Fibroblast of lung (primary cell): Measurements from ENCODE around the gene MOXD1. TPM values are rescaled to one million over a fixed set of nuclear protein-coding genes. Genes with fewer than 3 reads are reported as not detected.

Source experiments
- DNase-seq, 2 donors: peaks; one replicate each; pipeline versions ENCODE4 v3.0.0 to v3.0.0-alpha.2; 2010; ENCODE audit warnings: low read depth in 2 of 2
- H2AFZ ChIP-seq: 2 replicates; pipeline ENCODE4 v1.5.1; 2012; ENCODE audit warnings: low read length, control low read depth, inconsistent platforms
- H3K27ac ChIP-seq: 2 replicates; pipeline ENCODE4 v1.5.1; 2011; ENCODE audit warnings: low read length, control low read depth; ENCODE audit not compliant: insufficient read depth
- H3K27me3 ChIP-seq: 2 replicates; pipeline ENCODE4 v1.5.1; 2011; ENCODE audit warnings: mild to moderate bottlenecking, low read length; ENCODE audit not compliant: control insufficient read depth, insufficient read depth
- H3K36me3 ChIP-seq: 2 replicates; pipeline ENCODE4 v1.5.1; 2011; ENCODE audit warnings: low read length; ENCODE audit not compliant: control insufficient read depth, insufficient read depth
- H3K4me1 ChIP-seq: 2 replicates; pipeline ENCODE4 v1.5.1; 2011; ENCODE audit warnings: low read length; ENCODE audit not compliant: control insufficient read depth, insufficient read depth; ENCODE audit errors: extremely low read depth
- H3K4me2 ChIP-seq: 2 replicates; pipeline ENCODE4 v1.5.1; 2011; ENCODE audit warnings: low read length, control low read depth; ENCODE audit not compliant: insufficient read depth; ENCODE audit errors: extremely low read depth
- H3K4me3 ChIP-seq, 4 experiments: fragments of 200-600 bp in 1 of 4; sonication (generic) in 1 of 4; replicated peaks in 1 of 4; 2 replicates each; pipeline ENCODE4 v1.5.1; 2011 to 2016; ENCODE audit warnings: low read length in 4 of 4, low read depth in 3 of 4, mild to moderate bottlenecking in 3 of 4, control low read depth in 2 of 4, inconsistent platforms in 1 of 4, mixed read lengths in 1 of 4; ENCODE audit not compliant: insufficient read depth in 1 of 4; ENCODE audit errors: control extremely low read depth in 1 of 4
- H3K79me2 ChIP-seq: 2 replicates; pipeline ENCODE4 v1.5.1; 2012; ENCODE audit warnings: mild to moderate bottlenecking, low read length, inconsistent platforms; ENCODE audit not compliant: control insufficient read depth, insufficient read depth
- H3K9ac ChIP-seq: 2 replicates; pipeline ENCODE4 v1.5.1; 2011; ENCODE audit warnings: mild to moderate bottlenecking, low read length, control low read depth; ENCODE audit not compliant: insufficient read depth
- H3K9me3 ChIP-seq: 2 replicates; pipeline ENCODE4 v1.5.1; 2012; ENCODE audit warnings: low read depth, low read length; ENCODE audit not compliant: control insufficient read depth, insufficient read depth
- H4K20me1 ChIP-seq: 2 replicates; pipeline ENCODE4 v1.5.1; 2011; ENCODE audit warnings: low read length; ENCODE audit not compliant: control insufficient read depth, insufficient read depth; ENCODE audit errors: extremely low read depth
- EZH2 ChIP-seq: IDR thresholded peaks from 2 replicates; pipeline ENCODE4 v1.5.1; 2012; ENCODE audit warnings: low read length, control low read depth, mild to moderate bottlenecking; ENCODE audit errors: missing control alignments
- polyA plus RNA-seq, 2 donors: library from polyadenylated mRNA; depleted of rRNA in 1 of 2; stranded (reverse) in 1 of 2; unstranded in 1 of 2; fragments of >200 nt; gene quantifications; 2 replicates each; pipeline ENCODE4 v1.2.1, GENCODE V29; 2011 to 2012; ENCODE audit warnings: missing spikeins in 1 of 2
- total RNA-seq: library from RNA; depleted of rRNA; stranded (reverse); fragments of >200 nt; gene quantifications from 2 replicates; pipeline ENCODE4 v1.2.1, GENCODE V29; 2014
- TF ChIP-seq, protein P1 (sequence below), 2 donors: IDR thresholded peaks in 1 of 2; conservative IDR thresholded peaks in 1 of 2; 1 replicate in 1 of 2; 2 replicates in 1 of 2; pipeline ENCODE4 v1.5.1; 2011 to 2012; ENCODE audit warnings: low read length in 2 of 2, control low read depth in 1 of 2, inconsistent platforms in 1 of 2, low read depth in 1 of 2, mild to moderate bottlenecking in 1 of 2

The MOXD1 gene
- total and polyA plus RNA-seq, 2 donors (not counting 1 experiment from before 2014, with no cell fraction given) = 89.8 to 100 TPM

DNA sequence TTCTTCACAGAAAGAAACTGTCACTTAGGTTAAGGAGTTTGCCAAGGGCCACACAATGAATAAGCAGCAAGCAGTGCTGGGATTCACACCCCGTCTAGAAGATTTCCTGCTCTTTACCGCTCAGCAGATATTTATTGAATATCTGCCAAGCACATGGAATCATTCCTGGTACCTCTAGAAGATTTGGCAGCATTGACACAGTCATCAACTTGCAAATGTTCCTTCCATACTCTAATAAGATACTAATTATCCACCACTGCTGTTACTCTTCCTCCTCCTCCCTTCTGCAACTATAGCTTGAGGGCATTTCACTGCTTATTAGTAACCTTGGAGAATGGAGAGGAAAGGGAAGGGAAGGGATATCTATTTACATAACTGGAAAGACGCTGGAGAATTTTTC, 13.0 kb downstream of the MOXD1 start:
- H3K9ac ChIP-seq = no peak overlapping the region
- H3K9me3 ChIP-seq = no peaks in the 10 kb centered on the region
- no peak overlapping the region for H3K27ac ChIP-seq
- H2AFZ ChIP-seq = no peak overlapping the region
- no peak for TF ChIP-seq EZH2
- TF ChIP-seq, protein P1, sequence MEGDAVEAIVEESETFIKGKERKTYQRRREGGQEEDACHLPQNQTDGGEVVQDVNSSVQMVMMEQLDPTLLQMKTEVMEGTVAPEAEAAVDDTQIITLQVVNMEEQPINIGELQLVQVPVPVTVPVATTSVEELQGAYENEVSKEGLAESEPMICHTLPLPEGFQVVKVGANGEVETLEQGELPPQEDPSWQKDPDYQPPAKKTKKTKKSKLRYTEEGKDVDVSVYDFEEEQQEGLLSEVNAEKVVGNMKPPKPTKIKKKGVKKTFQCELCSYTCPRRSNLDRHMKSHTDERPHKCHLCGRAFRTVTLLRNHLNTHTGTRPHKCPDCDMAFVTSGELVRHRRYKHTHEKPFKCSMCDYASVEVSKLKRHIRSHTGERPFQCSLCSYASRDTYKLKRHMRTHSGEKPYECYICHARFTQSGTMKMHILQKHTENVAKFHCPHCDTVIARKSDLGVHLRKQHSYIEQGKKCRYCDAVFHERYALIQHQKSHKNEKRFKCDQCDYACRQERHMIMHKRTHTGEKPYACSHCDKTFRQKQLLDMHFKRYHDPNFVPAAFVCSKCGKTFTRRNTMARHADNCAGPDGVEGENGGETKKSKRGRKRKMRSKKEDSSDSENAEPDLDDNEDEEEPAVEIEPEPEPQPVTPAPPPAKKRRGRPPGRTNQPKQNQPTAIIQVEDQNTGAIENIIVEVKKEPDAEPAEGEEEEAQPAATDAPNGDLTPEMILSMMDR (conservative IDR thresholded peaks at IDR 0.05 in 1 of 2, IDR thresholded peaks at IDR 0.05 in 1 of 2; ENCODE audit: low read depth in 1 of 2, low read length in 2 of 2) = no peak
- H3K36me3 ChIP-seq = no peaks in the 10 kb centered on the region
- no peaks in the 10 kb centered on the region for H3K27me3 ChIP-seq
- H3K4me3 ChIP-seq = no peak overlapping the region
- peaks cover 14% of the 10 kb centered on the region for H3K4me1 ChIP-seq
- H3K4me2 ChIP-seq = no peak overlapping the region
- no peaks in the 10 kb centered on the region for H3K79me2 ChIP-seq
- peak in 1 of 2 donors; percentile 53 for DNase-seq
- H4K20me1 ChIP-seq = no peaks in the 10 kb centered on the region

- Histone ChIP-seq H3K27me3 (no peaks in the 10 kb centered on the region), H3K79me2 (no peaks in the 10 kb centered on the region), H3K4me2 (no peak overlapping the region), H3K4me3 (no peak overlapping the region), H2AFZ (no peak overlapping the region), H3K9me3 (no peaks in the 10 kb centered on the region), H4K20me1 (no peaks in the 10 kb centered on the region), H3K9ac (no peak overlapping the region), H3K36me3 (no peaks in the 10 kb centered on the region), H3K4me1 (no peaks in the 10 kb centered on the region), H3K27ac (no peak overlapping the region)
- TF ChIP-seq, protein P1 (conservative IDR thresholded peaks at IDR 0.05 in 1 of 2, IDR thresholded peaks at IDR 0.05 in 1 of 2; ENCODE audit: low read depth in 1 of 2, low read length in 2 of 2) = no peak
- no peak for TF ChIP-seq EZH2
- no peak for DNase-seq
Measured at GRCh38 chr6:132382630-132383175, 18.6 kb downstream of the MOXD1 start.

- H4K20me1 ChIP-seq = no peaks in the 10 kb centered on the region
- TF ChIP-seq, protein P1 (conservative IDR thresholded peaks at IDR 0.05 in 1 of 2, IDR thresholded peaks at IDR 0.05 in 1 of 2; ENCODE audit: low read depth in 1 of 2, low read length in 2 of 2) = no peak
- no peak for TF ChIP-seq EZH2
- no peak overlapping the region for H3K9ac ChIP-seq
- H3K79me2 ChIP-seq = no peaks in the 10 kb centered on the region
- H3K4me1 ChIP-seq = no peaks in the 10 kb centered on the region
- H3K4me2 ChIP-seq = no peak overlapping the region
- DNase-seq = no peak
- no peak overlapping the region for H2AFZ ChIP-seq
- no peak overlapping the region for H3K27ac ChIP-seq
- no peaks in the 10 kb centered on the region for H3K27me3 ChIP-seq
- no peak overlapping the region for H3K4me3 ChIP-seq
- H3K9me3 ChIP-seq = no peaks in the 10 kb centered on the region
- no peaks in the 10 kb centered on the region for H3K36me3 ChIP-seq
Measured at GRCh38 chr6:132381381-132381780, 19.9 kb downstream of the MOXD1 start.
